Nephron (organoid): ENCODE measurements around the gene CCER1.

Experiments used
- H3K27ac Mint-ChIP-seq, 3 experiments: 2 replicates each; pipeline ENCODE4 v1.8.0; 2020; ENCODE audit warnings: mixed read lengths in 3 of 3, mild to moderate bottlenecking in 2 of 3, moderate library complexity in 1 of 3
- H3K27me3 Mint-ChIP-seq: 2 replicates; pipeline ENCODE4 v1.8.0; 2021; ENCODE audit warnings: low read depth, mild to moderate bottlenecking, moderate library complexity, mixed read lengths
- H3K36me3 Mint-ChIP-seq: 2 replicates; pipeline ENCODE4 v1.8.0; 2020; ENCODE audit warnings: low read depth, mixed read lengths
- H3K4me1 Mint-ChIP-seq: 2 replicates; pipeline ENCODE4 v1.8.0; 2020; ENCODE audit warnings: mixed read lengths
- H3K4me3 Mint-ChIP-seq, 3 experiments: 2 replicates each; pipeline ENCODE4 v1.8.0; 2020; ENCODE audit warnings: mild to moderate bottlenecking in 3 of 3, mixed read lengths in 3 of 3, moderate library complexity in 2 of 3
- H3K9me3 Mint-ChIP-seq: 2 replicates; pipeline ENCODE4 v1.8.0; 2020; ENCODE audit warnings: mixed read lengths
- CTCF ChIP-seq, 3 experiments: fragments of 200-600 bp; sonication (generic); IDR thresholded peaks; one replicate each; pipeline ENCODE4 v1.5.0; 2021; ENCODE audit warnings: antibody characterized with exemption in 3 of 3; ENCODE audit not compliant: unreplicated experiment in 3 of 3

CCER1 gene

GRCh38 chr12:90954921-90955320, at the start of gene CCER1:
Gene CCER1 (minus strand): TSS chr12:90955176. CDS start chr12:90954742, 434 bp downstream.
- no peaks in the 10 kb centered on the region for H3K36me3 Mint-ChIP-seq
- H3K9me3 Mint-ChIP-seq: no peaks in the 10 kb centered on the region
- H3K27me3 Mint-ChIP-seq: peaks cover 3% of the 10 kb centered on the region
- no peak within 1 kb of the TSS for H3K4me3 Mint-ChIP-seq
- peaks cover 18% of the 10 kb centered on the region for H3K4me1 Mint-ChIP-seq
- TF ChIP-seq CTCF (IDR thresholded peaks at IDR 0.05; ENCODE audit: unreplicated experiment in 3 of 3): no peak
- H3K27ac Mint-ChIP-seq: no peak within 1 kb of the TSS

DNA sequence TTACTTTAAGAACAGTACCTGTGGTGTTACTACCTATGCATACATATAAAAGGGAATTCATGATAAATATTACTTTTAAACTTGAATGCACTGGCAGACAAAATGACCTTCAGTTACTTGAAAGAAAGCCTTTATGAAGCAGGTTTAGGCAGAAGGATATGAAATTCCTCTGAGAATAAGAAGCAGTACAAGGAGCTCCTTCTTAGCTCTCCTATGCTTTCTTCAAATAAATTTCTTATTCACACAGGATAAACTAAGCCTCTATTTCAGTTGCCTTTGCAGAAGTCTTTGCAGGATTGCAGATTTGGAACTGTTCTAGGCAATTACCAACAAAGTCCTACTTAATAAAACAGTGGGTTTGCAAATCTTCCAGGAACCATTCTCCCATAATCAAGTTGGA, 48.8 kb upstream of the CCER1 start:
- Mint-ChIP-seq H3K9me3 (no peaks in the 10 kb centered on the region), H3K27me3 (peaks cover 4% of the 10 kb centered on the region), H3K4me3 (no peak overlapping the region), H3K36me3 (no peaks in the 10 kb centered on the region), H3K27ac (no peak overlapping the region), H3K4me1 (no peaks in the 10 kb centered on the region)
- no peak for TF ChIP-seq CTCF (IDR thresholded peaks at IDR 0.05; ENCODE audit: unreplicated experiment in 3 of 3)

DNA sequence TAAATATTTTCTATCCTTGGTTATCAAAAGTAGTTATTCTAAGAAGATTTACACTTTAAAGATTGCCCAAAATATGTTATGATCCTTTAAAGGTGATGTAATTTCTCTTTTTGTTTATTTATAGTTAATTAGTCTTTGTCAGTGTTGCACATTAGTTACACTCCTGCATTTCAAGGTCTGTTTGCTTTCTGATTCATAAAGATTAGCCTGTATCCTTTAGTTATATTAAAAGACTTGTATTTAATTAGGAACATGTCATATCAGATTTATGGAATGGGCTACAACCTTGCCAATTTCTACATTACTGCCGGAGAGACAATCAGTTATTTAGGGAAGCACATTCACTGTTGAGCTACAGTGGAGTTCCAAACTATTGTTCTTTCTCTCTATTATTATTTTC, 46.3 kb upstream of the CCER1 start:
- no peak overlapping the region for H3K4me3 Mint-ChIP-seq
- no peak for TF ChIP-seq CTCF (IDR thresholded peaks at IDR 0.05; ENCODE audit: unreplicated experiment in 3 of 3)
- H3K9me3 Mint-ChIP-seq: no peaks in the 10 kb centered on the region
- no peaks in the 10 kb centered on the region for H3K27me3 Mint-ChIP-seq
- no peak overlapping the region for H3K27ac Mint-ChIP-seq
- no peaks in the 10 kb centered on the region for H3K36me3 Mint-ChIP-seq
- no peaks in the 10 kb centered on the region for H3K4me1 Mint-ChIP-seq

DNA sequence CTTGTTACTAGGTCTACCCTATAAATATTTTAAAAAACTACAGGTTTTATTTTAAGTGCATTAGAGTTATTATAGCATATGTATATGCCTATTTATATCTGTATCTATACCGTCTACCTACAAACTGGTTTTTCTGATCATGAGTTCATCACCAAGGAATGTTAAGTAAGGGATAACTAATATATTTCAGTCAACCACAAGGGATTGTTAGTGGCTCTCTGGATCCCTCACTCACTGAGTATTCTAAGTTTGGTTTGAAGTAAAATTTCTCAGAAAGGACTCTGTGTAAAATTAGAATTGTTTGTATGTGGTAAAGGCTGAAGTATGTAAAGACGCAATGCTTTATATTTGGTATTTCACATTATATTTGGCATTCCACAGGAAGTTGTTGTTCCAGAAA, 45.0 kb upstream of the CCER1 start:
- Mint-ChIP-seq H3K9me3 (no peaks in the 10 kb centered on the region), H3K27me3 (no peaks in the 10 kb centered on the region), H3K4me3 (no peak overlapping the region), H3K27ac (no peak overlapping the region), H3K36me3 (no peaks in the 10 kb centered on the region), H3K4me1 (peaks cover 9% of the 10 kb centered on the region)
- no peak for TF ChIP-seq CTCF (IDR thresholded peaks at IDR 0.05; ENCODE audit: unreplicated experiment in 3 of 3)

GRCh38 chr12:90999527-90999926, 44.6 kb upstream of the CCER1 start:
- H3K36me3 Mint-ChIP-seq: no peaks in the 10 kb centered on the region
- no peaks in the 10 kb centered on the region for H3K9me3 Mint-ChIP-seq

More at GRCh38 chr12:90999527-90999926, 44.6 kb upstream of the CCER1 start:
- TF ChIP-seq CTCF (IDR thresholded peaks at IDR 0.05; ENCODE audit: unreplicated experiment in 3 of 3): no peak
- Mint-ChIP-seq H3K27ac (no peak overlapping the region), H3K4me1 (peaks cover 13% of the 10 kb centered on the region), H3K4me3 (no peak overlapping the region), H3K27me3 (no peaks in the 10 kb centered on the region)
